Prostate gland (tissue), 2 donors: ENCODE data around the gene CGN.

ENCODE experiments used
- POLR2AphosphoS5 ChIP-seq: sonication (generic); formaldehyde crosslinking; IDR thresholded peaks from one replicate; pipeline ENCODE4 v1.6.1; 2017; ENCODE audit warnings: antibody characterized with exemption
- TF ChIP-seq, protein P1 (sequence below), 4 experiments: fragments of 200-600 bp in 2 of 4; fragments of 450-650 bp in 2 of 4; sonication (generic) in 2 of 4; IDR thresholded peaks; 1 replicate in 3 of 4; 2 replicates in 1 of 4; pipeline ENCODE4 v1.5.1; 2016 to 2019; ENCODE audit warnings: antibody characterized with exemption in 4 of 4, mild to moderate bottlenecking in 2 of 4, moderate library complexity in 2 of 4

DNA sequence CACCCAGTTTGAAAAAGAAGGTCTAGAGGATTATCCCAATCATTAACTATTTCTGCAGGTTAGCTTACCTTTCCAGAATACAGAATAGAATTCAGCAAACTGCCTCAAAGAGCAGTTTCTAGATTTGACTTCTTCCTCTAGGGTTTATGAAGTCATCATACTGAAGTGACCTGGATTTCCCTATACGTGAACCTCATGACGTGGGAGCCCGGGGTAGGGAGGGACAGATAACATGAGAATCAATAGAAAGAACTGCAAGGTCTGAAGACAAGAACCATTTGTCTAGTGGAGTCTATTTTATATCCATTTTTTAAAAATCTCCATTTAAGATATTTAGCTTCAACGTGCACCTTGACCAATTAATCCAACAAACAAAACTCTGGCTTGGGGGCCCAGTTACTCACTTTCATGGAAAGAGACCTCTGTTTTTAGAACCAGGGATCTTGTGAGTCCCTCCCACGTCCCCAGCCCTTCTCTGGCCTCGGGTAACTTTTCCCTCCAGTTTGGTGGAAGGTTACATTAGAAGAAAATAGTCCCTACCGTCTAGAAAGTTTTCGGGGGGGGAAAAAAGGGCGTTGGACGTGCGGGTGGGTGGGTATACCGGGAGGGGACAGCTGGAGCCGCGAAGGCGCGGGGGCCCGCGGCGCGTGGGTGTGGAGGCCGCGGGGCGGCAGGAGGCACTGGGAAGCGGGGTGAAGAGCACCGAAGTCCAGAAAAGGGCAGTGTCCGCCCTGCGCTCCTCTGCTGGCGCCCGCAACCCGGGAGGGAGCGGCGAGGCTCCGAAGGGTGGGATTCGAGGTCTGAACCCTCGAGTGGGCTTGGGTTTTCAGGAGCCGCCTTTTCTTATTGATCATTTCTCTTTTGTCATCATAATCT lies 38.1 kb upstream of the CGN start:
- TF ChIP-seq, protein P1, sequence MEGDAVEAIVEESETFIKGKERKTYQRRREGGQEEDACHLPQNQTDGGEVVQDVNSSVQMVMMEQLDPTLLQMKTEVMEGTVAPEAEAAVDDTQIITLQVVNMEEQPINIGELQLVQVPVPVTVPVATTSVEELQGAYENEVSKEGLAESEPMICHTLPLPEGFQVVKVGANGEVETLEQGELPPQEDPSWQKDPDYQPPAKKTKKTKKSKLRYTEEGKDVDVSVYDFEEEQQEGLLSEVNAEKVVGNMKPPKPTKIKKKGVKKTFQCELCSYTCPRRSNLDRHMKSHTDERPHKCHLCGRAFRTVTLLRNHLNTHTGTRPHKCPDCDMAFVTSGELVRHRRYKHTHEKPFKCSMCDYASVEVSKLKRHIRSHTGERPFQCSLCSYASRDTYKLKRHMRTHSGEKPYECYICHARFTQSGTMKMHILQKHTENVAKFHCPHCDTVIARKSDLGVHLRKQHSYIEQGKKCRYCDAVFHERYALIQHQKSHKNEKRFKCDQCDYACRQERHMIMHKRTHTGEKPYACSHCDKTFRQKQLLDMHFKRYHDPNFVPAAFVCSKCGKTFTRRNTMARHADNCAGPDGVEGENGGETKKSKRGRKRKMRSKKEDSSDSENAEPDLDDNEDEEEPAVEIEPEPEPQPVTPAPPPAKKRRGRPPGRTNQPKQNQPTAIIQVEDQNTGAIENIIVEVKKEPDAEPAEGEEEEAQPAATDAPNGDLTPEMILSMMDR (IDR thresholded peaks at IDR 0.05) = no peak
- peak; percentile 52 for TF ChIP-seq POLR2AphosphoS5
